K562 (cell line): Measurements from ENCODE around the gene MRPL9. TPM values are rescaled to one million over a fixed set of nuclear protein-coding genes. Genes with fewer than 3 reads are reported as not detected.
A peak's percentile ranks its signal among the peaks of the same experiment; 100 is the strongest.

Source experiments
- ELF2 ChIP-seq: fragments of 250-450 bp; sonication (Bioruptor Pico); IDR thresholded peaks from 2 replicates; pipeline ENCODE4 v1.5.0; 2021; ENCODE audit warnings: mild to moderate bottlenecking
- HSF4 ChIP-seq: fragments of 250-450 bp; sonication (Bioruptor Pico); IDR thresholded peaks from 2 replicates; pipeline ENCODE4 v2.1.2; 2022; ENCODE audit warnings: mild to moderate bottlenecking, moderate library complexity, borderline replicate concordance
- PHB2 ChIP-seq: fragments of 450-650 bp; IDR thresholded peaks from 2 replicates; pipeline ENCODE4 v1.6.1; 2017; ENCODE audit warnings: low read depth
- RBFOX2 ChIP-seq: fragments of 200-400 bp; formaldehyde crosslinking; IDR thresholded peaks from 2 replicates; pipeline ENCODE4 v1.6.1; 2017; ENCODE audit warnings: low read depth, mild to moderate bottlenecking, low read length, moderate library complexity
- SP1 ChIP-seq: sonication (generic); formaldehyde crosslinking; IDR thresholded peaks from 2 replicates; pipeline ENCODE4 v1.8.1; 2022; ENCODE audit warnings: mild to moderate bottlenecking, missing genetic modification reagents
- TEAD2 ChIP-seq: fragments of 450-650 bp; IDR thresholded peaks from 2 replicates; pipeline ENCODE4 v1.6.1; 2016; ENCODE audit warnings: missing genetic modification characterization, control low read depth, missing compliant biosample characterization
- ZBTB40 ChIP-seq, 2 experiments: fragments of 450-650 bp in 1 of 2; sonication (generic) in 1 of 2; formaldehyde crosslinking in 1 of 2; IDR thresholded peaks; 2 replicates each; pipeline versions ENCODE4 v1.7.1 to v1.9.0; 2016 to 2022; ENCODE audit warnings: inconsistent platforms in 1 of 2, mild to moderate bottlenecking in 1 of 2, missing genetic modification reagents in 1 of 2
- ZNF407 ChIP-seq: fragments of 450-650 bp; IDR thresholded peaks from 2 replicates; pipeline ENCODE4 v1.6.1; 2016; ENCODE audit warnings: low read depth
- polyA plus RNA-seq, 8 experiments: library from polyadenylated mRNA; depleted of rRNA in 4 of 8; stranded (reverse) in 5 of 8; unstranded in 3 of 8; fragments of >200 nt; fragmentation: Nextera tagmentation in 2 of 8; fragmentation: Illumina TruSeq in 1 of 8; extraction: Ambion mirVana in 2 of 8; extraction: Trizol in 1 of 8; gene quantifications; 2 replicates each; pipeline versions ENCODE4 v1.2.1 to v1.2.3, GENCODE V29; 2011 to 2014; ENCODE audit warnings: inconsistent platforms in 1 of 8, missing spikeins in 1 of 8
- total RNA-seq, 7 experiments: library from RNA; depleted of rRNA in 6 of 7; stranded (reverse); fragments of >200 nt in 6 of 7; fragmentation: Illumina TruSeq in 2 of 7; extraction: Trizol in 2 of 7; gene quantifications; 2 replicates each; pipeline versions ENCODE4 v1.2.1 to v1.2.3, GENCODE V29; 2011 to 2021; ENCODE audit warnings: low replicate concordance in 1 of 7

Gene MRPL9
- total and polyA plus RNA-seq, 9 of the 15 experiments (the other 6 are each of a cell fraction or from before 2014, with no cell fraction given) = 38.0 to 162 (median 111) TPM

DNA sequence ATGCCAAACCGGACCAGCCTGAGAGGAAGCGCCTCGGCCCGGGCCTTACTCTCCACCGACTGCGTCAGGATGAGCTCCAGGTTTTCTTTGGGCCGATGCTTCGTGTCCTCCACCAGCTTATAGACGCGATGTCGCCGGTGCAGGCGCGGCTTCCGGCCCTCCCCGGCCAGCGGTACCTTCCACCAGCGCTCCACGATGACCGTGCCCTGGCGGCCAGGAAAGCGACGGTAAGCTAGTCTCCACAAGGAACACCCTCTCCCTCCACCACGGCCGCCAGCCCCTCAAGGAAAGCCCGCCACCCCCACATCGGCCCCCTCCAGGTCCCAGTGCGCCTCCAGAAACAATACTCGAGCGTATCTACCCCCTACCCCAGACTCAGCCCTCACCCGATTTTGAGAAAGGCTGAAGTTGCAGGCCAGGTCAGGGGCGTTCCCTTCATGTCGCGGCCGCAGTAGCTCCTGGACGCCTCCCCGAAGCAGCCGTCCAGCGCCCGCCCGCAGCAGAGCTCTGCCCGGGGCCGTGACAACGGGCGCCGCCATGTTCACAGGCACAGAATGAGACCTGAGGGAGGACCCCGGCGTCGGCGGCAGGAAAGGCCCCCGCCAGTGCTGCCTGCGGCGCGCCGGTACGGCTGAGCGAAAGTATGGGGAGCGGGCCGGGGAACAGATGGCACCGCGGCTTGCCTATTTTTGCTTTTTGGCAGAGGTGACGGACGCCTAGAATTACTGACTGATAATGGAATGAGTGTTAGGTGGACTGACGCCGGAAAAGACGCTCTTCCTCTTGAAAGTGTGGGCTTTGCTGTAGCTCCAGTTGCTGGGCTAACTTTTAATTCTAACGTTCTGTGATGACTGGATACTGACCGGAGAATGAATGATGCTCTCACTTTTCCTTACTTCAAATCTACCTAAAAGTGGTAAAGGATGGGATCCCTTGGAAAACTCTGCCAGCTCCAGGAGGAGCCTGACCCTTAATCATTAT lies at the start of gene MRPL9 (continued):
- TF ChIP-seq ZNF407 (0 out of 2 replicates have a peak, but pooled peaks have one; percentile 14), SP1 (CRISPR knock-in tag) (peak; percentile 46), PHB2 (no peak), RBFOX2 (peak; percentile 96), ZBTB40 (IDR thresholded peaks at IDR 0.05) (peak; percentile 40; the same call in 1 of the 2 replicates), ZBTB40 (CRISPR knock-in tag; IDR thresholded peaks at IDR 0.05) (no peak), ELF2 (CRISPR knock-in tag) (0 out of 2 replicates have a peak, but pooled peaks have one; percentile 23), HSF4 (CRISPR knock-in tag) (no peak), TEAD2 (no peak)
